ENCODE measurements around the gene KCTD11.
"Not testable (repeated sequence)": the region's sequence is repeated elsewhere in the genome, so short reads cannot be mapped to it uniquely, and the experiment has no call there.

The KCTD11 gene

DNA sequence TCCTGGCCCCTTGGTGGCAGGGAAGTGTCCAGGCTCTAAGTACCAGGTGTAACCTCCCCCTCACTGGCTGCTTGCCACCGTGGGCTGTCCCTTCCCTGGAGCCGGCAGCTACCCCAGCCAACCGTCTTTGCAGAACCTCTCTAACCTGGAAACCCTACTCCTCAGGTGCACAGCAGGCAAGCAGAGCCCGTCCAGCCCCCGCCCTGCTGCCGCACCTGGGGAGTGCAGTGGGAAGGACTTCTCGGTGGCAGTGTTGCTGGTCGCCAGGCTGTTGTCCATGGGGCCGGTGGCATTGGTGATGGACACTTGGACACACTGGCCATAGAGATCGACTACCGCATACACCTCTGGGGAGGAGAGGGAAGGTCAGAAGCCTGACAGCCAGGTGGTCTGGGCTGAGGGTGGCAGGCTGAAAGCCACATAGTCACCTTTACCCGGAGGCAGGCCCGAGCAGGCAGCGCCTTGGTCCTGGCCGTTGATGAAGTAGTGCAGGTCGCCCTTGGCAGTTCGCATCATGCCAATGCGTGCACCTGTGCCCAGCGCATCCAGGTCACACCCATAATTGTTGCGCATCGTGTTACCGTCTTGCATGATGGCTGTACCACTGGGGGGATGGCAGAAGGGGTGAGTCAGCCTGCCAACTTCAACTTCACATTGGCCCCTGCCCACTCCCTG lies 29.3 kb upstream of the KCTD11 start:
- DNase-seq = no peak

GRCh38 chr17:7323731-7324437 lies 28.1 kb upstream of the KCTD11 start:
- no peak for DNase-seq

DNA sequence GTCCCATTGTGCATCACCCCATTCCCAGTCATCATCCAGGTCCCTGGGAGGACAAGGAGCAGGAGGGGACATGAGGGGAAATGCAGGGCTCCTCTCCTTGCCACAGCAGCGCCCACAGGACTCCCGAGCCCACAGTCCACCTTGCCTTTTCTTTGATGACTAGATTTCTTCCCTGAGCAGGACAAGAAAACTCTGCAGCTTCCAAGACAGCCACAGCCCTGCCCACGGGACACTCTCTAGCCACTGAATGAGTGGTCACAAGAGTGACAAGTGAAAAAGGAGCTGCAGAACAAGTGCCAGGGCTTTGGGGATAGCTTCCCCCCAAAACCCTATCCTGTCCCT lies 27.6 kb upstream of the KCTD11 start:
- no peak for DNase-seq

DNA sequence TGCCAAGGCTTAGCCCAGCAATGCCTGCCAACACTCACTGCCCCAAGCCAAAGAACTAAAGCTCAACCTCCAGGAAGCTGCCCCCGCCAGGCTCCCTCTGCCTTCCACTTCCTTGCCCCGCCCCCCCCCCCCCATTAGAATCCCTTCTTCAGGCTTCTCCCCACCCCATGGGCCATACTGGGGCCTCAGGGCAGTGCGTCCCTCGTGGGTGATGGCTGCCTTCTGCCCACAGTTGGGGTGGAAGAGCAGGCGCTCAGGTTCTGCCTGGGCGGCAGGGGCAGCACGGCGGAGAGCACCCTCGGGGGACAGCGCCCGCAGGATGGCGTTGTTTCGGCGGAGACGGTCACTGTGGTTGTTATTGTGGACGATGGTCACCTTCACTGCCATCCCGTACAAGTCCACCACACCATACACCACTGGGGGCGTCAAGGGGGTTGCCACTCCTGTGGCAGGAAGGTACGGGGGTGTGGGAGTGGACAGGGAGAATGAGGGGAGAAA lies 26.9 kb upstream of the KCTD11 start:
- no peak for DNase-seq

GRCh38 chr17:7326186-7326585 lies 25.8 kb upstream of the KCTD11 start:
- DNase-seq = no peak

- DNase-seq = no peak
Measured at GRCh38 chr17:7327056-7327455, 24.9 kb upstream of the KCTD11 start.

- DNase-seq = no peak
Measured at GRCh38 chr17:7327501-7327900, 24.5 kb upstream of the KCTD11 start.

- DNase-seq = no peak
Measured at GRCh38 chr17:7328009-7328408, 24.0 kb upstream of the KCTD11 start.

GRCh38 chr17:7328840-7329373 lies 23.1 kb upstream of the KCTD11 start, which contains the start of gene NEURL4:
TSS of gene NEURL4 (minus strand) at chr17:7329335. CDS start at chr17:7329312, 23 bp downstream.
- no peak for DNase-seq

DNA sequence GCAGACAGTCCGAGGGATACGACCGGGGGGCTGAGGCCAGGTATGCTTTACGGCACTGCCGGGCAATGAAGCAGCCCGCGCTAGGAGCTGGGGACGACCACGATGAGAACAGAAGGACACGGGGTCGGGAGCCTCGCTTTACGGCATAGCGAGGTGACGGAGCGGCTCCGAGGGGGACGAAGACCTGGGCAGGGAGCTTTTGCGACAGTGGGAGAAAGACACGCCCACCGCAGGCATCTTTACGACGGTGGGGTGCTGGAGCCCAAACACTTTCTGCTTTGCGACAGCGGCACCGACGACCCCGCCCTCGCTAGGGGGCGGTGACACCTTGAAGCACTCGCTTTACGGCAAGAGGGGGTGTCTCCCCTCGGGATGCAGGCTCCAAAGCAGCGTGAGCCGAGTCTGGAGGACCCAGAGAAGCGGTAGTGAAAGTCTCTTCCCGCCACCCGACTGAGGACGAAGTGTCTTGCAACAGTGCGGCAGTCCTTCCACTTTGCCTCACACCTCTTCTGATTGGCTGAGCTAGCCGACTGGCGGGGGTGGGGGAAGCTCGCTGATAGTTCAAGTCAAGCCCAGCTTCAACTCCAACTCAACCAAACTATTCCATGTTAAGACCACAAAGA lies 22.5 kb upstream of the KCTD11 start:
- DNase-seq = peak; percentile 77 to 94

GRCh38 chr17:7329997-7330637 lies 21.8 kb upstream of the KCTD11 start:
- DNase-seq = peak; percentile 39 to 45

DNA sequence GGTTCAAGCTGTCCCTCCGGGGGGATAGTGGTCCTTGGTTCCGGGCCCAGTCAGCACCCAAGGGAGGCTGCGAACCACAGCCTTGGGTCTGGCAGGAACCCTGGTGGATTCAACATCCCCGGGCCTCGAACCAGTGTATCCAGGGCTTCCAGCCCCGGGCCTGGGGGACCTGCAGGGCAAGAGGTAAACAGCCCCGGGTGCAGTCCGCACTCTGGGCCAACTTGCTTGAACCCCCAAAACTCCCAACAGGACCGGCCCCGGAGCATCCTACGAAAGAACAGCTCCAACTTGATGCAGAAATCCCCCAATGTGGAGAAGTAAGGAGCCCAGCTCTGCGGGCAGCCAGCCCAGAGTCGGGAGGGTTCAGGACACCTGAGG lies 21.3 kb upstream of the KCTD11 start:
- no peak for DNase-seq

- DNase-seq = no peak
Measured at GRCh38 chr17:7332111-7332510, 19.9 kb upstream of the KCTD11 start.

DNA sequence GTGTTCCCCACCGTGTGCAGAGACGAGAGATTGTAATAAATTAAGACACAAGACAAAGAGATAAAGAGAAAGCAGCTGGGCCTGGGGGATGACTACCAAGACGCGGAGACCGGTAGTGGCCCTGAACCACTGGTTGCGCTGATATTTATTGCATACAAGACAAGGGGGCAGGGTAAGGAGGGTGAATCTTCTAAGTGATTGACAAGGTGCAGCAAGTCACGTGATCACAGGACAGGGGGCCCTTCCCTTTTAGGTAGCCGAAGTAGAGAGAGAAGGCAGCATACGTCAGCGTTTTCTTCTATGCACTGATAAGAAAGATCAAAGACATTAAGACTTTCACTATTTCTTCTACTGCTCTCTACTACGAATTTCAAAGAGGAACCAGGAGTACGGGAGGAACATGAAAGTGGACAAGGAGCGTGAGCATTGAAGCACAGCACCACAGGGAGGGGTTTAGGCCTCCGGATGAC lies 19.3 kb upstream of the KCTD11 start:
- not testable (repeated sequence) for DNase-seq

- DNase-seq = no peak
Measured at GRCh38 chr17:7334938-7335538, 16.9 kb upstream of the KCTD11 start.

DNA sequence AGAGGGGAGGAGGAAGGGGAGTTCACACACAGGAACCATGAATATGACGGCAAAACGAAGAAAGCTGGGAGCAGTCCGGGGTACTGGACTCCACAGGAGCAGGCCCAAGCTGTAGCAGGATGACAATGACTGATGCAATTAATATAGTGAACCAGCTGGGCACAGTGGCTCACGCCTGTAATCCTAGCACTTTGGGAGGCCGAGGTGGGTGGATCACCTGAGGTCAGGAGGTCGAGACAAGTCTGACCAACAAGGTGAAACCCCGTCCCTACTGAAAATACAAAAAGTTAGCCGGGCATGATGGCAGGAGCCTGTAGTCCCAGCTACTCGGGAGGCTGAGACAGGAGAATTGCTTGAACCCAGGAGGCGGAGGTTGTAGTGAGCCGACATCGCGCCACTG lies 16.2 kb upstream of the KCTD11 start:
- DNase-seq = not testable (repeated sequence)

GRCh38 chr17:7336240-7337175 lies 15.5 kb upstream of the KCTD11 start, which contains the start of gene ACAP1:
TSS of gene ACAP1 (plus strand) at chr17:7336529. CDS start at chr17:7336735, 206 bp downstream.
- DNase-seq = no peak

DNA sequence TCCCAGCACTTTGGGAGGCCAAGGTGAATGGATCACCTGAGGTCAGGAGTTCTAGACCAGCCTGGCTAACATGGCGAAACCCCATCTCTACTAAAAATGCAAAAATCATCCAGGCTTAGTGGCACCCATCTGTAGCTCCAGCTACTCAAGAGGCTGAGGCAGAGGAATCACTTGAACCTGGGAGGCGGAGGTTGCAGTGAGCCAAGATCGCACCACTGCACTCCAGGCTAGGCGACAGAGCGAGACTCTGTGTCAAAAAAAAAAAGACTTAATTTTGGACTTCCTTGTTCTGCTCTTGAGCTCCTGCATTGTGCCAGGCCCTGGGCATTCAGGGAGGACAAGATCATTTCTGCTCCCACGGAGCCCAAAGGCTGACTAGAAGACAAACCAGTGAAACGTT lies 14.4 kb upstream of the KCTD11 start:
- DNase-seq = not testable (repeated sequence)

GRCh38 chr17:7340179-7340578 lies 11.8 kb upstream of the KCTD11 start:
- no peak for DNase-seq

- DNase-seq = no peak
Measured at GRCh38 chr17:7341842-7342241, 10.1 kb upstream of the KCTD11 start.

GRCh38 chr17:7343250-7343649 lies 8.7 kb upstream of the KCTD11 start:
- no peak for DNase-seq

Data from NCI-H524 (cell line).